AG09309 (cell line): ENCODE data around the gene CBFB.

ENCODE experiments used
- DNase-seq: peaks from one replicate; pipeline ENCODE4 v3.0.0-alpha.2; 2010; ENCODE audit warnings: low read depth
- H3K4me3 ChIP-seq: 2 replicates; pipeline ENCODE4 v1.5.1; 2011; ENCODE audit warnings: mild to moderate bottlenecking, low read depth, low read length, moderate library complexity; ENCODE audit not compliant: control insufficient read depth
- CTCF ChIP-seq: IDR thresholded peaks from 2 replicates; pipeline ENCODE4 v1.5.1; 2011; ENCODE audit warnings: mild to moderate bottlenecking, low read depth, low read length, inconsistent platforms; ENCODE audit not compliant: insufficient read depth, control insufficient read depth; ENCODE audit errors: missing control alignments

CBFB gene

GRCh38 chr16:67029254-67030096 lies 526 bp downstream of the CBFB start:
- peak overlapping the region; percentile 55 for H3K4me3 ChIP-seq
- TF ChIP-seq CTCF = no peak
- no peak for DNase-seq

GRCh38 chr16:67030221-67030962 lies 1.4 kb downstream of the CBFB start:
- TF ChIP-seq CTCF = no peak
- no peak for DNase-seq
- H3K4me3 ChIP-seq = peak overlapping the region; percentile 55

- no peak overlapping the region for H3K4me3 ChIP-seq
- no peak for DNase-seq
- no peak for TF ChIP-seq CTCF
Measured at GRCh38 chr16:67034487-67034886, 5.5 kb downstream of the CBFB start.

GRCh38 chr16:67035364-67035763 lies 6.4 kb downstream of the CBFB start:
- H3K4me3 ChIP-seq = no peak overlapping the region
- DNase-seq = no peak
- no peak for TF ChIP-seq CTCF

- TF ChIP-seq CTCF = no peak
- DNase-seq = no peak
- H3K4me3 ChIP-seq = no peak overlapping the region
Measured at GRCh38 chr16:67036323-67036741, 7.4 kb downstream of the CBFB start.

GRCh38 chr16:67039260-67040020 lies 10.5 kb downstream of the CBFB start:
- TF ChIP-seq CTCF = no peak
- no peak for DNase-seq
- no peak overlapping the region for H3K4me3 ChIP-seq
